ENCODE results near the gene RFTN1. TPM values are rescaled to one million over a fixed set of nuclear protein-coding genes. Genes with fewer than 3 reads are reported as not detected.

The RFTN1 gene
- total and polyA plus RNA-seq, 9 of the 15 experiments (the other 6 are each of a cell fraction or from before 2014, with no cell fraction given), result 0.08 to 0.51 (median 0.11) TPM; not detected in 6

DNA sequence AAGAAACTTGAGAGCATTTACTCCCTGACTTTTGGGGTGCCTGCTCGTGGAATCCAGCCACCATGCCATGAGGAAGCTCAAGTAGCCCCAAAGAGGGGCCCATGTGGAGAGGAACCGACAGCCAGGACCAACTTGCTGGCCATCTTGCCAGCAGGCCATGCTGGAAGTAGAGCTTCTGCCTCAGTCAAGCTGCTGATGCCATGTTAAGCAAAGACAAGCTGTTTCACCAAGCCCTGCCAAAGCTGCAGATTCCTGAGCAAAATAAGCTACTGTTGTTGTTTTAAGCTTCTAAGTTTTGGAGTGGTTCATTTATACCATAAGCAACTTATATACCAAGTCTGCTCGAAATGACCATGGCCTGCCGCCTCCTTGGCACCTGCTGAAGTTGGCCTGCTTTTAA, 14.1 kb downstream of the RFTN1 start (continued):
- no peak for TF ChIP-seq SIN3B (IDR thresholded peaks at IDR 0.05; ENCODE audit: low read depth)
- no peak for TF ChIP-seq PCBP1 (IDR thresholded peaks at IDR 0.05; ENCODE audit: low read depth, low read length, poor library complexity, severe bottlenecking)

DNA sequence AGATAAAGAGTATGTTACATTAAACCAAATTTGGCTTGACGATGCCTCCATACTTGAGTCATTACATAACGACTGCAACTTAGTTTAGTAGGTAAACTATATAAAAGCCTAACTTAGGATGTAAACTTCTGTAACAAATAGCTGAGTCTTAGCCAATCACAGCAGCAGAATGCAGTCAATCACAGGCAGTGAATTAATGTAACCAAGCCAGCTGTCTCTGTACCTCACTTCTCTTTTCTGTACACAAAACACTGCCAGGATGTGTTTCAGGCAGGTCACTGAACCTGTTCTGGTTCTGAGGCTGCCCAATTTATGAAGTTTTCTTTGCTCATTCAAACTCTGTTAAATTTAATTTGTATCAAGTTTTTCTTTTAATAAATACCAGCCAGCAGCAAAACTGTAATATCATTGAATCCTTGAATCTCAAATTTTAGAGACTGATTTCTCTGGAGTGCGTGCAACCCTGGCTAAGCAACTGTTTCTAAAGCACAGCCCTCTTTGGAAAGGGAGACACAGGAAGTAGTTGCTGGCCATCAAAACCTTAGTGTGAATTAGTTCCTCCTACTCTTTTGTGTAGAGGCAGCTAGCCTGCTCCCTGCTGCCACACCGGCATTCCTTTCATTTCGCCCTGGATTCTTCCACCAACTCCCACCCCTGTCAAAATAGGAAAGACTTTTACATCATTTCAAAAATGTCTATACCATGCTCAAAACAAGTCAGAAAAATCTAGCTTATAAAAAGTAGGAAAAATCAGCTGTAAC, 15.2 kb downstream of the RFTN1 start:
- in situ Hi-C loops (cut with MboI), result no loop called here
- no peaks in the 10 kb centered on the region for H3K36me3 ChIP-seq (ENCODE audit: control insufficient read depth, insufficient read depth, low read length)
- no TSS peak for BruUV-seq (replicated peaks)
- H3K9me3 ChIP-seq (replicated peaks; ENCODE audit: control insufficient read depth, insufficient read depth, low read depth, low read length), result no peaks in the 10 kb centered on the region
- no peak overlapping the region for H3K4me3 ChIP-seq
- ChIA-PET POLR2A (no interaction called here), CTCF (ENCODE audit: low intra/inter-chr PET ratio) (no interaction called here)
- no peak overlapping the region for H3K4me2 ChIP-seq (ENCODE audit: insufficient read depth, low read length)
- no peak overlapping the region for H3K27ac ChIP-seq (ENCODE audit: extremely low read depth, low read depth, low read length)
- intact Hi-C loops (cut with micrococcal nuclease), result no loop called here
- no peaks in the 10 kb centered on the region; the same call in none of the 2 replicates for H4K20me1 ChIP-seq (replicated peaks; ENCODE audit: control insufficient read depth, insufficient read depth, low read length)
- under 1% methylated on average over 5 of the region's 5 CpGs for WGBS (ENCODE audit: insufficient coverage, low coverage, missing lambda C conversion rate)
- TF ChIP-seq FOXA1 (IDR thresholded peaks at IDR 0.05; ENCODE audit: borderline replicate concordance) (no peak), MEF2D (tag; conservative IDR thresholded peaks at IDR 0.05; ENCODE audit: low read depth) (no peak)
- H3K9ac ChIP-seq (ENCODE audit: insufficient read depth in 1 of 2, low read depth in 2 of 2, low read length in 2 of 2), result no peak overlapping the region
- peaks cover 38 to 44% of the 10 kb centered on the region in 2 experiments for H3K27me3 ChIP-seq (ENCODE audit: control insufficient read depth in 2 of 2, insufficient read depth in 2 of 2, low read length in 2 of 2)
- DNase-seq (ENCODE audit: extremely low read depth in 1 of 4, low spot score in 3 of 4), result no peak
- no peaks in the 10 kb centered on the region for H3K79me2 ChIP-seq (ENCODE audit: control insufficient read depth, insufficient read depth, low read length)
- H3K9me1 ChIP-seq (ENCODE audit: control insufficient read depth, insufficient read depth, low read length), result no peaks in the 10 kb centered on the region
- no peak for ATAC-seq
- H2AFZ ChIP-seq (ENCODE audit: low read depth, low read length), result no peak overlapping the region
- no peaks in the 10 kb centered on the region for H3K4me1 ChIP-seq (replicated peaks in 1 of 2; ENCODE audit: control insufficient read depth in 2 of 2, insufficient read depth in 2 of 2, low read length in 2 of 2)
- FAIRE-seq, result no peak
